Neuron (in vitro differentiated cells): ENCODE results near the gene RIMKLB.
"Not testable (repeated sequence)": the region's sequence is repeated elsewhere in the genome, so short reads cannot be mapped to it uniquely, and the experiment has no call there.

Source experiments
- H2AFZ ChIP-seq: one replicate; pipeline ENCODE4 v1.6.1; 2013; ENCODE audit warnings: low read depth, mild to moderate bottlenecking, inconsistent platforms, low read length, moderate library complexity
- H3K27me3 ChIP-seq: one replicate; pipeline ENCODE4 v1.6.1; 2013; ENCODE audit warnings: low read length; ENCODE audit not compliant: insufficient read depth
- H3K36me3 ChIP-seq: one replicate; pipeline ENCODE4 v1.6.1; 2013; ENCODE audit warnings: low read length; ENCODE audit not compliant: insufficient read depth
- H3K4me1 ChIP-seq: one replicate; pipeline ENCODE4 v1.6.1; 2013; ENCODE audit warnings: low read length; ENCODE audit not compliant: insufficient read depth
- H3K4me3 ChIP-seq: 2 replicates; pipeline ENCODE4 v1.5.1; 2013; ENCODE audit warnings: mild to moderate bottlenecking, low read length, moderate library complexity
- H3K9me3 ChIP-seq: one replicate; pipeline ENCODE4 v1.6.1; 2013; ENCODE audit warnings: low read length

RIMKLB gene

GRCh38 chr12:8698879-8699278 is 1.1 kb downstream of the RIMKLB start:
- H3K4me1 ChIP-seq, result peaks cover 20% of the 10 kb centered on the region

GRCh38 chr12:8699714-8700113 is 1.9 kb downstream of the RIMKLB start:
- Histone ChIP-seq H3K4me3 (peak overlapping the region; percentile 87), H3K9me3 (no peaks in the 10 kb centered on the region), H3K36me3 (peaks cover 16% of the 10 kb centered on the region), H2AFZ (no peak overlapping the region), H3K4me1 (peaks cover 20% of the 10 kb centered on the region), H3K27me3 (no peaks in the 10 kb centered on the region)

More at GRCh38 chr12:8698879-8699278, 1.1 kb downstream of the RIMKLB start:
- no peaks in the 10 kb centered on the region for H3K27me3 ChIP-seq
- H3K4me3 ChIP-seq, result peak overlapping the region; percentile 87
- H3K36me3 ChIP-seq, result peaks cover 12% of the 10 kb centered on the region
- H2AFZ ChIP-seq, result peak overlapping the region; percentile 70
- H3K9me3 ChIP-seq, result no peaks in the 10 kb centered on the region

- Histone ChIP-seq H3K9me3 (no peaks in the 10 kb centered on the region), H3K36me3 (peaks cover 23% of the 10 kb centered on the region), H3K27me3 (no peaks in the 10 kb centered on the region), H3K4me3 (no peak overlapping the region), H3K4me1 (peaks cover 20% of the 10 kb centered on the region), H2AFZ (no peak overlapping the region)
These were observed 3.4 kb downstream of the RIMKLB start for GRCh38 chr12:8701046-8701660.

GRCh38 chr12:8702159-8702558 is 4.4 kb downstream of the RIMKLB start:
- Histone ChIP-seq H2AFZ (no peak overlapping the region), H3K9me3 (no peaks in the 10 kb centered on the region), H3K4me3 (no peak overlapping the region), H3K27me3 (no peaks in the 10 kb centered on the region), H3K36me3 (peaks cover 26% of the 10 kb centered on the region), H3K4me1 (peaks cover 16% of the 10 kb centered on the region)

- H3K4me1 ChIP-seq, result no peaks in the 10 kb centered on the region
- H3K4me3 ChIP-seq, result no peak overlapping the region
- no peak overlapping the region for H2AFZ ChIP-seq
- no peaks in the 10 kb centered on the region for H3K27me3 ChIP-seq
- no peaks in the 10 kb centered on the region for H3K9me3 ChIP-seq
- H3K36me3 ChIP-seq, result peaks cover 38% of the 10 kb centered on the region
These were observed 11.5 kb downstream of the RIMKLB start for GRCh38 chr12:8709124-8709830.

GRCh38 chr12:8712572-8712971 is 14.8 kb downstream of the RIMKLB start:
- no peaks in the 10 kb centered on the region for H3K27me3 ChIP-seq
- no peak overlapping the region for H2AFZ ChIP-seq
- H3K36me3 ChIP-seq, result peaks cover 51% of the 10 kb centered on the region
- no peaks in the 10 kb centered on the region for H3K4me1 ChIP-seq
- no peak overlapping the region for H3K4me3 ChIP-seq
- no peaks in the 10 kb centered on the region for H3K9me3 ChIP-seq

GRCh38 chr12:8722286-8722800 is 24.6 kb downstream of the RIMKLB start:
- Histone ChIP-seq H3K36me3 (peaks cover 56% of the 10 kb centered on the region), H3K4me1 (no peaks in the 10 kb centered on the region), H3K4me3 (no peak overlapping the region), H3K9me3 (peaks cover 10% of the 10 kb centered on the region), H3K27me3 (no peaks in the 10 kb centered on the region), H2AFZ (no peak overlapping the region)

- Histone ChIP-seq H3K36me3 (peaks cover 21% of the 10 kb centered on the region), H3K9me3 (peaks cover 7% of the 10 kb centered on the region), H2AFZ (no peak overlapping the region), H3K4me3 (no peak overlapping the region), H3K27me3 (no peaks in the 10 kb centered on the region), H3K4me1 (no peaks in the 10 kb centered on the region)
These were observed 37.1 kb downstream of the RIMKLB start for GRCh38 chr12:8734873-8735381.

GRCh38 chr12:8742501-8742900 is 44.7 kb downstream of the RIMKLB start:
- peaks cover 4% of the 10 kb centered on the region for H3K9me3 ChIP-seq
- H3K27me3 ChIP-seq, result no peaks in the 10 kb centered on the region
- H3K4me1 ChIP-seq, result no peaks in the 10 kb centered on the region
- peaks cover 40% of the 10 kb centered on the region for H3K36me3 ChIP-seq
- no peak overlapping the region for H2AFZ ChIP-seq
- H3K4me3 ChIP-seq, result no peak overlapping the region

GRCh38 chr12:8743121-8743520 is 45.3 kb downstream of the RIMKLB start:
- H3K4me3 ChIP-seq, H3K9me3 ChIP-seq, H3K4me1 ChIP-seq, H2AFZ ChIP-seq, H3K27me3 ChIP-seq: not testable (repeated sequence)
- peaks cover 35% of the 10 kb centered on the region for H3K36me3 ChIP-seq

- not testable (repeated sequence) for H3K4me3 ChIP-seq, H3K4me1 ChIP-seq, H3K9me3 ChIP-seq, H3K27me3 ChIP-seq, H2AFZ ChIP-seq
- H3K36me3 ChIP-seq, result peaks cover 29% of the 10 kb centered on the region
These were observed 47.8 kb downstream of the RIMKLB start for GRCh38 chr12:8745631-8746030.

- Histone ChIP-seq H3K36me3 (peaks cover 32% of the 10 kb centered on the region), H3K9me3 (no peaks in the 10 kb centered on the region), H3K27me3 (no peaks in the 10 kb centered on the region), H2AFZ (no peak overlapping the region), H3K4me3 (no peak overlapping the region), H3K4me1 (no peaks in the 10 kb centered on the region)
These were observed 48.3 kb downstream of the RIMKLB start for GRCh38 chr12:8746046-8746445.

GRCh38 chr12:8760076-8760475 is 62.3 kb downstream of the RIMKLB start:
- H2AFZ ChIP-seq, H3K4me1 ChIP-seq, H3K27me3 ChIP-seq, H3K9me3 ChIP-seq, H3K4me3 ChIP-seq: not testable (repeated sequence)
- H3K36me3 ChIP-seq, result peaks cover 46% of the 10 kb centered on the region
